ENCODE results near the gene KDM6A. TPM values are rescaled to one million over a fixed set of nuclear protein-coding genes. Genes with fewer than 3 reads are reported as not detected.
"Not testable (repeated sequence)": the region's sequence is repeated elsewhere in the genome, so short reads cannot be mapped to it uniquely, and the experiment has no call there.

Gene KDM6A
- total RNA-seq = 10.2 and 10.7 TPM in 2 replicates
- 5.6 TPM for polyA plus RNA-seq (2012)

GRCh38 chrX:44872821-44873414, at the start of gene KDM6A:
Gene KDM6A (plus strand): TSS chrX:44873188. CDS start chrX:44873552, 364 bp downstream.
- peak; percentile 96 for DNase-seq (ENCODE audit: low read depth)

- not testable (repeated sequence) for DNase-seq (ENCODE audit: low read depth)
Observed at GRCh38 chrX:44823193-44823592, 49.8 kb upstream of the KDM6A start.

GRCh38 chrX:44828008-44828605, 44.9 kb upstream of the KDM6A start:
- DNase-seq (ENCODE audit: low read depth) = peak; percentile 68

GRCh38 chrX:44829832-44830231, 43.2 kb upstream of the KDM6A start:
- no peak for DNase-seq (ENCODE audit: low read depth)

GRCh38 chrX:44842550-44843317, 30.3 kb upstream of the KDM6A start:
- no peak for DNase-seq (ENCODE audit: low read depth)

DNA sequence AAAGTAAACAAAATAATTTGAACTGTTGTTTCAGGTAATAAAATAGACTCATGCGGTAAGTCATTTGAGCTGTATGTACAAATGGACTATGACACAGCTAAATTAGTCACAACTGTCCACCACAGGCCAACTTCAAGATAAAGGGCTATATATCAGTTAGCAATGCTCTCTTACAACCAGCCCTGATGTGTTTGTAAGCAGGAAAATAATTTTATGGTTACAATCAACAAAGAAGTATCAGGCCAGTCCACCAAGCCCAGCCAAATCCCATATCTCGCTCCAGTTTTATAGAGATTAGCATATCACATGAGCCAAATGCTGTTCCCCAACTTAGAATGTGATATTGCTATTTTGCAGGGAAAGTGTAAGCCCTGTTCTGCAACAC, 29.7 kb upstream of the KDM6A start:
- peak; percentile 1 for DNase-seq (ENCODE audit: low read depth)

GRCh38 chrX:44843753-44844152, 29.2 kb upstream of the KDM6A start, which contains the start of gene DUSP21:
Gene DUSP21 (plus strand): TSS chrX:44844021. CDS start chrX:44844133, 112 bp downstream.
- DNase-seq (ENCODE audit: low read depth) = no peak

- no peak for DNase-seq (ENCODE audit: low read depth)
Observed at GRCh38 chrX:44844204-44844603, 28.8 kb upstream of the KDM6A start.

- not testable (repeated sequence) for DNase-seq (ENCODE audit: low read depth)
Observed at GRCh38 chrX:44850891-44851290, 22.1 kb upstream of the KDM6A start.

DNA sequence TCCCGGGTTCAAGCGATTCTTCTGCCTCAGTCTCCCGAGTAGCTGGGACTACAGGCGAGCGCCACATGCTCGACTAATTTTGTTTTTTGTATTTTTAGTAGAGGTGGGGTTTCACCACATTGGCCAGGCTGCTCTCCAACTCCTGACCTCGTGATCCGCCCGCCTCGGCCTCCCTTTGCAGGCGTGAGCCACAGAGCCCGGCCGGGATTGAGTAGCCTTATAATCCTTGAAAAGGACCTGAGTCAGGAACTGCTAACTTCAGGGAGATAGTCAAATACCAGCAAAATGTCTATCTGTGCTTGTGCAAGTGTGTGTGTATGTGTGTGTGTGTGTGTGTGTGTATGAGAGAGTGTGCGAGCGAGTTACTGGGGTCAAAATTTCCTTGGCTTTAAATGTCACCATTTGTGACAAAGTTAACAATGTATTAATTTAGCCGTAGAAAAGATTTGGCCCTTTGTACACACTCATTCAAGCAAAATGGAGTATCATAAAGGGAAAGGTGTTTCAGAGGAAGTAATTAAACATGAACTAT, 1.8 kb upstream of the KDM6A start:
- peak; percentile 14 for DNase-seq (ENCODE audit: low read depth)

- no peak for DNase-seq (ENCODE audit: low read depth)
Observed at GRCh38 chrX:44871931-44872820, 812 bp upstream of the KDM6A start.

- DNase-seq (ENCODE audit: low read depth) = peak; percentile 51
Observed at GRCh38 chrX:44873415-44874276, 658 bp downstream of the KDM6A start.

GRCh38 chrX:44874420-44875184, 1.6 kb downstream of the KDM6A start:
- peak; percentile 27 for DNase-seq (ENCODE audit: low read depth)

DNA sequence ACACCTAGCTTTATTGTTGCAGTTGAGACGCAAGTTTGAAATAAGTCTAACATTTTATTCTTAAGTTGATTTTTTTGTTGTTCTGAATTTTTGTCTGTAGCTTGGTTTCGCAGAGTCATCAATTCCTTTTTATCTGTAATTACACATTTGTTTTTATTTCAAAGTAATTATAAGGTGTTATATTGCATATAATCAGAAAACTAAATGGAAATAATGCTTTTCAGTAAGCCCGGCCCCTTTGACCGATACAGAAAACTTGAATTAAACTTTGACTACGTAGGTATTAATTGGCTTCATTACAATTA, 2.1 kb downstream of the KDM6A start:
- no peak for DNase-seq (ENCODE audit: low read depth)

GRCh38 chrX:44876086-44876485, 3.1 kb downstream of the KDM6A start:
- no peak for DNase-seq (ENCODE audit: low read depth)

- no peak for DNase-seq (ENCODE audit: low read depth)
Observed at GRCh38 chrX:44876767-44877166, 3.8 kb downstream of the KDM6A start.

GRCh38 chrX:44878780-44879179, 5.8 kb downstream of the KDM6A start:
- DNase-seq (ENCODE audit: low read depth) = no peak

- DNase-seq (ENCODE audit: low read depth) = no peak
Observed at GRCh38 chrX:44881549-44881948, 8.6 kb downstream of the KDM6A start.

GRCh38 chrX:44882635-44883034, 9.6 kb downstream of the KDM6A start:
- peak; percentile 9 for DNase-seq (ENCODE audit: low read depth)
